PC-9 (cell line): ENCODE measurements around the gene CCDC137.

Source experiments
- EZH2 ChIP-seq: fragments of 200-600 bp; sonication (generic); IDR thresholded peaks from 2 replicates; pipeline ENCODE4 v1.8.0; 2017; ENCODE audit warnings: antibody characterized with exemption, low read depth
- TF ChIP-seq, protein P1 (sequence below): fragments of 200-600 bp; sonication (generic); conservative IDR thresholded peaks from 2 replicates; pipeline ENCODE4 v1.6.1; 2017; ENCODE audit warnings: mixed run types, antibody characterized with exemption, mild to moderate bottlenecking, moderate library complexity

DNA sequence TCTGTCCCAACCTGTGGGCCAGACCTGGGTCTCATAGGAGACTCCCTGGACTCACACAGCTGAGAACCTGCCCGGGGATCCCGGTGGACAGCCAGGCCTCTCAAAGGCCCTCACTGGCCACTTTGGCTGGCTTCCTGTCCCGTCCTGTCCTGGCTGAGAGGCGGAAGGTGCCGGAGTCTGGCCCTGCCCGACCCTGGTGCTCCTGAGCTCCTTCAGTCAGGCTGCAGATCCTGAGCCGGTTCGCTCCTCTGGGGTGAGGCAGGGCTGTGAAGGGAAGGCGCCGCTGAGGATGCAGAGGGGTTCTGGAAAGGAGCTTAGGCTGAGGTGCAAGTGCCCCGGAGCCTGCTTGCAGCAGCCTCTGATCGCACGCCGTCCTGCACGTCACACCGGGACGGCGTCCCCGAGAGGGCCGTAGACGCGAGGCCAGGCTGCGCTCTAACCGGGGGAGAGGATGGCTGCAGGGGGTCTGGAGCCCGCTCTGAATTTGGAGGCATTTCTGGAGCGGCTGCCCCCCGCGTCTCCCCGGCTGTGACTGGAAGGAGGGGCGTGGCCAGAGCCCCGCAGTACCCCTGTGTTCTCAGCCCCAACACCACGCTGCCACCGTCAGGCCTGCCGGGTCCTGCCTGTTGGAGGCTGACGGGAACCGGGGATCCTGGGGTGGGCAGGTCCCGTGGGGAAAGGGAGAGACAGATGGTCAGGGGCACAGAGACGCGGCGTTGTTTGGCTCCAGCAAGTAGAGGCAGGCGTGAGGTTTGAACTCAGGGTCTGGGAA, 21.4 kb downstream of the CCDC137 start:
- TF ChIP-seq, protein P1, sequence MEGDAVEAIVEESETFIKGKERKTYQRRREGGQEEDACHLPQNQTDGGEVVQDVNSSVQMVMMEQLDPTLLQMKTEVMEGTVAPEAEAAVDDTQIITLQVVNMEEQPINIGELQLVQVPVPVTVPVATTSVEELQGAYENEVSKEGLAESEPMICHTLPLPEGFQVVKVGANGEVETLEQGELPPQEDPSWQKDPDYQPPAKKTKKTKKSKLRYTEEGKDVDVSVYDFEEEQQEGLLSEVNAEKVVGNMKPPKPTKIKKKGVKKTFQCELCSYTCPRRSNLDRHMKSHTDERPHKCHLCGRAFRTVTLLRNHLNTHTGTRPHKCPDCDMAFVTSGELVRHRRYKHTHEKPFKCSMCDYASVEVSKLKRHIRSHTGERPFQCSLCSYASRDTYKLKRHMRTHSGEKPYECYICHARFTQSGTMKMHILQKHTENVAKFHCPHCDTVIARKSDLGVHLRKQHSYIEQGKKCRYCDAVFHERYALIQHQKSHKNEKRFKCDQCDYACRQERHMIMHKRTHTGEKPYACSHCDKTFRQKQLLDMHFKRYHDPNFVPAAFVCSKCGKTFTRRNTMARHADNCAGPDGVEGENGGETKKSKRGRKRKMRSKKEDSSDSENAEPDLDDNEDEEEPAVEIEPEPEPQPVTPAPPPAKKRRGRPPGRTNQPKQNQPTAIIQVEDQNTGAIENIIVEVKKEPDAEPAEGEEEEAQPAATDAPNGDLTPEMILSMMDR = no peak
- TF ChIP-seq EZH2 = no peak
